Measurements from ENCODE around the gene RAPGEF2.

GRCh38 chr4:159150821-159151390 is 48.0 kb downstream of the RAPGEF2 start:
- no peak for TF ChIP-seq POLR2A (IDR thresholded peaks at IDR 0.05)
- no peak for TF ChIP-seq CTCF (IDR thresholded peaks at IDR 0.05)
